GM06990 (cell line): Measurements from ENCODE around the gene SCFD1.

ENCODE experiments used
- DNase-seq: peaks from one replicate; pipeline ENCODE4 v3.0.0-alpha.2; 2011; ENCODE audit not compliant: insufficient read length; ENCODE audit errors: extremely low read depth
- H3K27me3 ChIP-seq: replicated peaks from 2 replicates; pipeline ENCODE4 v1.6.0; 2011; ENCODE audit warnings: low read length; ENCODE audit not compliant: control insufficient read depth, insufficient read depth
- H3K36me3 ChIP-seq: 2 replicates; pipeline ENCODE4 v1.5.1; 2011; ENCODE audit warnings: low read length; ENCODE audit not compliant: control insufficient read depth, insufficient read depth
- H3K4me3 ChIP-seq: replicated peaks from 2 replicates; pipeline ENCODE4 v1.5.1; 2011; ENCODE audit warnings: low read depth, mild to moderate bottlenecking, control low read depth, low read length
- CTCF ChIP-seq: IDR thresholded peaks from 2 replicates; pipeline ENCODE4 v1.5.1; 2011; ENCODE audit warnings: low read length, control low read depth, mild to moderate bottlenecking, inconsistent platforms; ENCODE audit not compliant: insufficient read depth, poor library complexity, severe bottlenecking

The SCFD1 gene

DNA sequence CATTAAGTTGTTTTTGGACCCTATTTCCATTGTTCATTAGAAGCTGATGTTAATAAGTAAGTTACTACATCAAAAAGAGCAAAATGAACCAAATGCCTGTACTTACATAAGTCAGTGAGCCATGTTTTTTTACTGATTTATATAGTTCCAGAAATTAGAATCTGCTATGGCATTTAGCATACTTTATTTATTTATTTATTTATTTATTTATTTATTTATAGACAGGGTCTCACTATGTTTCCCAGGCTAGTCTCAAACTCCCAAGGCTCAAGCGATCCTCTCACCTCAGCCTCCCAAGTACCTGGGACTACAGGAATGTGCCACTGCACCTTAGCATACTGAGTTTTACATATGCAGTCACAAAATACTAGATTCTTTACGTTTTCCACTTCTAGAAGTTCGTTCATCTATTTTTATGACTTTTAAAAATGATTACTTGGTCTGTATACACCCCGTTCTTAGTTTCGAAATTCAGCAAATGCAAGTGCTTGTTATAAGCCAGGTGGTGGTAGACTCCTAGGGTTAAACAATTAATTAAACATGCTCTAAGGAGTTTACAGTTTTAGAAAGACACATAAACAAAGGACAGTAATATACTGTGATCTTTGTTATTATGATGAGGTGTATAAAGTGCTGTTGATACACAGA, 69.8 kb downstream of the SCFD1 start:
- Histone ChIP-seq H3K4me3 (no peak overlapping the region), H3K36me3 (peaks cover 5% of the 10 kb centered on the region), H3K27me3 (no peaks in the 10 kb centered on the region)
- no peak for TF ChIP-seq CTCF
- DNase-seq: no peak

DNA sequence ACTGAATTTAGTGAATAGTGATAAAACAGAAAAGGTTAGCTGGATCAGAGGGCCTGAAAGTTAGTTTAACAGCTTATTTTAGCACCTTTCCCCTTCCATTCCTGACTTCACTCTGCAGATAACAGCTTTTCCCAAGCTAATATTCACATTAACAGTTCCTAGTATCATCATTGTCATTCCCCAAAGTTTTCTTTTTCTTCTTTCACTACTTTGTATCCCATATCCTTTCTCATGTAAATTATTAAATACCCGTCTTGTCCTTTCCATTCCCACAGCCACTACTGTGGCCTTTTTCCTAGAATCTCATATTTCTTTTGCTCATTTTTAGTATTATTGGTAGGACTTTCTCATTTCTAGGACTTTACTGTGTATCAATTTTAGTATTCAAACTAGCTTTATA, 70.5 kb downstream of the SCFD1 start:
- H3K4me3 ChIP-seq: no peak overlapping the region
- no peaks in the 10 kb centered on the region for H3K27me3 ChIP-seq
- TF ChIP-seq CTCF: no peak
- no peak for DNase-seq
- H3K36me3 ChIP-seq: peaks cover 5% of the 10 kb centered on the region

GRCh38 chr14:30698463-30698862, 76.3 kb downstream of the SCFD1 start:
- TF ChIP-seq CTCF: no peak
- DNase-seq: no peak
- H3K4me3 ChIP-seq: no peak overlapping the region
- H3K36me3 ChIP-seq: peaks cover 9% of the 10 kb centered on the region
- H3K27me3 ChIP-seq: no peaks in the 10 kb centered on the region

DNA sequence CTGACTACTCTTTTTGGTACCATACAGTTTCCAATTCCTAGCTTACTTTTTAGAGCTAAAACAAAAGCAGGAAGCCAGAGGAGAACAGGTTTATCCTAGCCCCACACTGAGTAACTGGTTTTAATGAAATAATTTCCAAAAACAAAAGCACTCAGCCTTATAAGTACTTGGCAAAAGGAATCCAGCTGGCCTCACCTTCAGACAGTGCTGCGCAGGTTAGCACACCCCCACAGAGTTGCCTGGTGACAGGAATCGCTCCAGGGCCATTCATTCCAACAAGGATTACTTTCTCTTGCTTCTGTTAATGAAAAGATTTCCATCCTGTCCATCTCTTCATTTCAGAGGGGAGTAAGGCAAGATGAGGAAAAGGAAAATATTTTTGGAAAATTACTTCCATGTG, 84.6 kb downstream of the SCFD1 start:
- peaks cover under 1% of the 10 kb centered on the region for H3K36me3 ChIP-seq

GRCh38 chr14:30708157-30708556, 86.0 kb downstream of the SCFD1 start:
- H3K36me3 ChIP-seq: no peaks in the 10 kb centered on the region; the same call in none of the 2 replicates
- H3K4me3 ChIP-seq: no peak overlapping the region
- H3K27me3 ChIP-seq: no peaks in the 10 kb centered on the region
- no peak for DNase-seq
- no peak for TF ChIP-seq CTCF

More for the DNA sequence above, 84.6 kb downstream of the SCFD1 start:
- DNase-seq: no peak
- H3K4me3 ChIP-seq: no peak overlapping the region
- no peaks in the 10 kb centered on the region for H3K27me3 ChIP-seq
- no peak for TF ChIP-seq CTCF

- no peaks in the 10 kb centered on the region for H3K27me3 ChIP-seq
Observed at GRCh38 chr14:30709201-30709600, 87.1 kb downstream of the SCFD1 start.

More at GRCh38 chr14:30709201-30709600, 87.1 kb downstream of the SCFD1 start:
- Histone ChIP-seq H3K4me3 (no peak overlapping the region), H3K36me3 (no peaks in the 10 kb centered on the region; the same call in none of the 2 replicates)
- no peak for DNase-seq
- TF ChIP-seq CTCF: no peak
